Activated naive CD4-positive, alpha-beta T cell treated with anti-CD3 and anti-CD28 coated beads, Interleukin-2, amount 10 ng/mL, durations not matched to agents 5 hours and 36 hours (primary cell): ENCODE data around the gene FAM163B. TPM values are rescaled to one million over a fixed set of nuclear protein-coding genes. Genes with fewer than 3 reads are reported as not detected.

Experiments used
- total RNA-seq, 2 experiments: library from RNA; stranded (reverse); gene quantifications; one replicate each; pipeline ENCODE4 v1.2.3, GENCODE V29; 2021

Gene FAM163B
- not detected for total RNA-seq

DNA sequence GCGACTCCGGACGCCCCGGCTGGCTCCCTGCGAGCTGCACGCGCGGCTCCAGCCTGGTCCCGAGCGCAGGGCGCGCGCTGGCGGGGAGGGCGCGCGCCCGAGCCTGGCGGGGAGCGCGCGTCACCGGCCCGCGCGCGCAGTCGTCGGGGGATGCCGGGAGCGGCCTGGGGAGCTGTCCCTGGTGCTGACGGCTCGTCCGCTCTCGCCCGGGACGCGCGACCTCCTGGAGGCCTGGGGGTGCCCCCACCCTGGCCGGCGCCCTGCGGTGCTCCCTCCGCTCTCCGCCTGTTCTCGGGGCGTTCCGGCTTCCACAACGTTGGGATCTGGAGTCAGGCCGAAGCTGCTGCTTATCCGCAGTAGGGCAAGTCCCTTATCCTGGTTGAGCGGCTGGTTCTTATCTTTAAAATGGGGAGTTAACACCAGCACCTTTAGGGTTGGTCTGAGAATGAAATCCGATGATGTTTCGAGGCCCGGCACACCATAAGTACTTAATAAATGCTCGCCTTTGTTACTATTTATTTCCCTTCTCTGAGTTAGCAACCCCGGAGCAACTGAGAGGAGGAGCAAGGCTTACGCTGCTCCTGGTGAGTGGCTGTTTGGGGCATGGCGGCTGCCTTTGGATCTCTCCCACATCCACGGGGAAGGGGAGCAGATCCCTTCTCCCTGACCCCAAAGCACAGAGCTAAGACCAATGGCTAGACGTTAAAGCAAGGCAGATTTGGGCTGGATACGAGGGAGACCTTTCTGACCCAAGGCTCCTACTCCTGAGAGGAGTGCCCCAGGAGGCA lies at the start of gene FAM163B:
FAM163B (minus strand) TSS at position 79 of the 788 bp plus-strand sequence. CDS start 29,166 bp downstream, outside the sequence.

DNA sequence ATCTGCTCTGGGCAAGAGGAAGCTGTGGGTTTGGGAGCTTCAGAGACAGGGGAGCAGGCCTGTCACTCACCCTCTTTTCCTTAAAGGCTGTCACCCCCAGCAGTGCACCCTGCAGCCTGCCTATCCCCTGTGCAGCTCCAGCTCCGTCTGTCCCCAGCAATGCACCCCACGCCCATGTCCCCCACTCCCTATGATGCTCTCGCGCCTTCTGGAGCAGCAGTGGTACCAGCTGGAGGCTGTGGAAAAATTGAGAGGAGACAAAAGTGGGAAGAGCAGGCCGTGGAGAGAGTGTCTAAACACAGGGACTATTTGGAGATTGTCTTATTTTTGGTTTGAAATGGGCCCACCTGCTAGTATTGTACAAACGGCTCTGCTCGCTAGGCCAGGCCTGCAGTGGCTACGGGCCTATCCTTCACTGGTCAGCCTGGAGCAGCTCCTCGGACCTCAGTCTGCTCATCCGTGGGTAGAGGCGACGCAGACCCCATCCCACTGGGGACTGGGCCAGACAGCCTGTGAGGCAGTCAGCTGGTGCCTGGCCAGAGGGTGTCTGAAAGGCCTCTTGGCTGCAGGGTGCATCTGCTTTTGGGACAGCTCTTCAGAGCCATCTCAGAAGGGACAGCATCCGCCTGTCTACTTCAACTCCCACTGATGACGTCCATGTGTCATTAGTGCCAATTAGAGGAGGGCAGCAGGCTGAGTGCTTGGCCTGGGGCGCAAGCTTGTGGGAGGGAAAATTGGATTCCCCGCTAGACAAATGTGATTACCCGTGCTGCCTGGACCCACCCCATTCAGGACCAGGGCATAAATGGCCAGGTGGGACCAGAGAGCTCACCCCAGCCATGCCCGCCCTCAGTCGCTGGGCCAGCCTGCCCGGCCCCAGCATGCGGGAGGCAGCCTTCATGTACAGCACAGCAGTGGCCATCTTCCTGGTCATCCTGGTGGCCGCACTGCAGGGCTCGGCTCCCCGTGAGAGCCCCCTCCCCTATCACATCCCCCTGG lies 26.6 kb upstream of the FAM163B start, which contains the start of gene DBH:
DBH (plus strand) TSS at position 831 of the 999 bp plus-strand sequence; CDS start at position 840, 9 bp downstream.

DNA sequence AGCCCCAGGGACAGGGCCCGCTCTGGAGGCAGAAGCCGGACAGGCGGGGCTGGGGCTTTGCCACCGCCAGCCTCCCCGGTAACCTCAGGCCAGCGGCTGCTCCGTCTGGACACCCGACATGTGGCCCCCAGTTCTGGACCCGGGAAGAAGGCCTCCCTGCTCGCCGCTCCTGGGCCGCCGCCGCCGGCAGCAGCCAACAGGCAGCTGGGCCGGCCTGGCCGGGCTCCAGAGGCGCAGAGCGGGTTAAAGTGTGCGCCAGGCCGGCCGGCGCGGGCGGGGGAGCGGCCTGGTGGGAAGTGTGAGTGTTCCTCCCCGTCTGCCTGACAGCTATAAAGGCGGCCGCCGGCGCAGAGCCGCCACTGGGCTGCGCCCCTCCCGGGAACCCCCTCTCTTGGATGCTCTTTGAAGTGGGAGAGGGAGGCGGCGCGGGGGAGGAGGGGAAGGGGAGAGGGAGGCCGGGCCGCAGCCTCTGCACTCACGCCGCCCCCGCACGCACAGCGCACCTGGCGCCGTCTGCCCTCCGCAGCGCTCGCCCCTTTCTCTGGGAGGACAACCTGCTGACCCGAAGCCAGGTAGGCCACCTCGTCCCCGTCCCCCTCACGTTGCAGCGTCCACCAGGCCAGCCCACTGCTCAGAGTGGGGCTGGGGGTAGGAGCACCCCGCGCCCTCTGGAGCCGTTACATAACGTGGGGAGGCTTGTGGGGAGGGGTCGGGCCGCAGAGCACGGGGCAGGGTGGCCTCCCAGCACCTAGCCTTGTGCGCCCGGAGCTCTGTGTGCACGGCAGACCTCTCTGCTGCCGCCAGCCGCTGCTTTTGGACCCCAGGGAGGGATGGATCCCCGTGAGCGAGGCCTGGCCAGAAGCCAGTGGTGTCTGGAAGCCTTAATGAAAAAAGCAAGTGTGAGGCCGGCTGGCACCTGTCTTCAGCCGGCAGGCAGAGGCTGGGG lies 74.6 kb downstream of the FAM163B start, which contains the start of gene ADAMTSL2:
ADAMTSL2 (plus strand) TSS at position 359 of the 946 bp plus-strand sequence. CDS start 2,009 bp downstream, outside the sequence.

Other genes with a start within 250 kb of the FAM163B start
- gene SURF4, start 233.3 kb downstream of the FAM163B start, total RNA-seq: 100 to 1,000 TPM; 127 to 138 TPM
- 1 to 10 TPM; 1.0 to 1.1 TPM for gene STKLD1, start 233.0 kb downstream of the FAM163B start, total RNA-seq
- 10 to 100 TPM; 22.1 to 27.4 TPM for gene REXO4, start 191.4 kb downstream of the FAM163B start, total RNA-seq
- gene ADAMTS13, start 187.0 kb downstream of the FAM163B start, total RNA-seq: 1 to 10 TPM; 1.6 to 1.7 TPM
- 1 to 10 TPM; 1.6 to 1.9 TPM for gene CACFD1, start 149.4 kb downstream of the FAM163B start, total RNA-seq
- gene SLC2A6, start 130.3 kb downstream of the FAM163B start, total RNA-seq: 1 to 10 TPM; 3.0 TPM
- not detected for gene MYMK, start 84.4 kb downstream of the FAM163B start, total RNA-seq
- gene ADAMTSL2, start 74.7 kb downstream of the FAM163B start, total RNA-seq: not detected
- not detected for gene DBH, start 27.0 kb upstream of the FAM163B start, total RNA-seq
- 1 to 10 TPM; 4.3 to 5.2 TPM for gene SARDH, start 129.0 kb upstream of the FAM163B start, total RNA-seq